Measurements from ENCODE around the gene ESR1.
"Not testable (repeated sequence)": the region's sequence is repeated elsewhere in the genome, so short reads cannot be mapped to it uniquely, and the experiment has no call there.

The ESR1 gene

GRCh38 chr6:151813858-151814257 lies 6.4 kb downstream of the ESR1 start:
- DNase-seq (ENCODE audit: low read depth, low spot score), result no peak

GRCh38 chr6:151814614-151815013 lies 7.1 kb downstream of the ESR1 start:
- DNase-seq (ENCODE audit: low read depth, low spot score), result no peak

GRCh38 chr6:151822252-151823111 lies 15.0 kb downstream of the ESR1 start:
- DNase-seq (ENCODE audit: low read depth, low spot score), result no peak

GRCh38 chr6:151826517-151827142 lies 19.1 kb downstream of the ESR1 start:
- no peak for DNase-seq (ENCODE audit: low read depth, low spot score)

GRCh38 chr6:151832710-151833109 lies 25.2 kb downstream of the ESR1 start:
- DNase-seq (ENCODE audit: low read depth, low spot score), result no peak

- no peak for DNase-seq (ENCODE audit: low read depth, low spot score)
These were observed 27.9 kb downstream of the ESR1 start for GRCh38 chr6:151835396-151835795.

- DNase-seq (ENCODE audit: low read depth, low spot score), result no peak
These were observed 29.7 kb downstream of the ESR1 start for GRCh38 chr6:151837223-151837622.

- DNase-seq (ENCODE audit: low read depth, low spot score), result no peak
These were observed 35.3 kb downstream of the ESR1 start for GRCh38 chr6:151842816-151843215.

GRCh38 chr6:151847064-151847463 lies 39.6 kb downstream of the ESR1 start:
- peak; percentile 10 for DNase-seq (ENCODE audit: low read depth, low spot score)

GRCh38 chr6:151850479-151851003 lies 43.1 kb downstream of the ESR1 start:
- DNase-seq (ENCODE audit: low read depth, low spot score), result no peak

- no peak for DNase-seq (ENCODE audit: low read depth, low spot score)
These were observed 50.8 kb downstream of the ESR1 start for GRCh38 chr6:151858294-151858693.

- DNase-seq (ENCODE audit: low read depth, low spot score), result no peak
These were observed 55.0 kb downstream of the ESR1 start for GRCh38 chr6:151862461-151862860.

- DNase-seq (ENCODE audit: low read depth, low spot score), result not testable (repeated sequence)
These were observed 59.9 kb downstream of the ESR1 start for GRCh38 chr6:151867361-151867869.

GRCh38 chr6:151869345-151869744 lies 61.9 kb downstream of the ESR1 start:
- no peak for DNase-seq (ENCODE audit: low read depth, low spot score)

GRCh38 chr6:151869787-151870186 lies 62.3 kb downstream of the ESR1 start:
- DNase-seq (ENCODE audit: low read depth, low spot score), result no peak

GRCh38 chr6:151870375-151870774 lies 62.9 kb downstream of the ESR1 start:
- DNase-seq (ENCODE audit: low read depth, low spot score), result no peak

GRCh38 chr6:151875524-151875923 lies 68.0 kb downstream of the ESR1 start:
- DNase-seq (ENCODE audit: low read depth, low spot score), result no peak

GRCh38 chr6:151876122-151876521 lies 68.6 kb downstream of the ESR1 start:
- no peak for DNase-seq (ENCODE audit: low read depth, low spot score)

GRCh38 chr6:151877458-151877857 lies 70.0 kb downstream of the ESR1 start:
- no peak for DNase-seq (ENCODE audit: low read depth, low spot score)

- DNase-seq (ENCODE audit: low read depth, low spot score), result no peak
These were observed 73.7 kb downstream of the ESR1 start for GRCh38 chr6:151881231-151881630.

- DNase-seq (ENCODE audit: low read depth, low spot score), result no peak
These were observed 74.7 kb downstream of the ESR1 start for GRCh38 chr6:151882206-151882605.

- no peak for DNase-seq (ENCODE audit: low read depth, low spot score)
These were observed 77.8 kb downstream of the ESR1 start for GRCh38 chr6:151885234-151885633.

- no peak for DNase-seq (ENCODE audit: low read depth, low spot score)
These were observed 84.0 kb downstream of the ESR1 start for GRCh38 chr6:151891524-151891923.
